T-helper 2 cell treated with Interferon-gamma antibody and Interleukin-4, amounts not matched to agents 5 μg/mL and 100 μg/mL, for 36 hours (primary cell): ENCODE measurements around the gene STK38.
"Not testable (repeated sequence)": the region's sequence is repeated elsewhere in the genome, so short reads cannot be mapped to it uniquely, and the experiment has no call there.

ENCODE experiments used
- DNase-seq: peaks from one replicate; pipeline ENCODE4 v3.0.0; 2021; ENCODE audit warnings: low spot score
- H3K27ac Mint-ChIP-seq: one replicate; pipeline ENCODE4 v1.8.0; 2021; ENCODE audit warnings: mild to moderate bottlenecking, mixed read lengths
- H3K27me3 Mint-ChIP-seq: one replicate; pipeline ENCODE4 v1.8.0; 2021; ENCODE audit warnings: low read depth, mixed read lengths
- H3K36me3 Mint-ChIP-seq: one replicate; pipeline ENCODE4 v1.8.0; 2021; ENCODE audit warnings: low read depth, mixed read lengths
- H3K4me1 Mint-ChIP-seq: one replicate; pipeline ENCODE4 v1.8.0; 2021; ENCODE audit warnings: low read depth, mixed read lengths
- H3K4me3 Mint-ChIP-seq: one replicate; pipeline ENCODE4 v1.8.0; 2022; ENCODE audit warnings: mild to moderate bottlenecking, moderate library complexity, mixed read lengths
- H3K9me3 Mint-ChIP-seq: one replicate; pipeline ENCODE4 v1.8.0; 2021; ENCODE audit warnings: mixed read lengths

STK38 gene

GRCh38 chr6:36577301-36577700 lies 30.0 kb upstream of the STK38 start:
- DNase-seq, result no peak
- Mint-ChIP-seq H3K4me3 (no peak overlapping the region), H3K27me3 (no peaks in the 10 kb centered on the region), H3K9me3 (peaks cover 4% of the 10 kb centered on the region), H3K4me1 (peaks cover 2% of the 10 kb centered on the region), H3K27ac (no peak overlapping the region), H3K36me3 (no peaks in the 10 kb centered on the region)

DNA sequence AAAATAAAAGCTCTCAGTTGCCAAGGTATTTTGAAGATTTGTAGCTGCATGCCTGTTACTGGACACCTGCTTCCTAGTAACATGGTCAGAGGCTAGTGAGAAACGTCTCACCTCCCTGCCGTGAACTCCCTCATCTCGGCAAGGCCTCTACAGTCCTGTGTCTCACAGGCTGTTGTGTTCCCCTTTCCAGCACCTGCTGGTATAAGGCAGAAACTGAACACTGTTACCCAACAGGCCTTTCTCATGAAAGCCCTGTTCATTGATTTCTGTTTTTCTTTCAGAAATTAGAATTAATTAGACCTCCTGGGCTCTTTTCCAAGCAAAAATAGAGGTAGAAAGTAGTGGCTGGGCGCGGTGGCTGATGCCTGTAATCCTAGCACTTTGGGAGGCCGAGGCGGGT lies 29.3 kb upstream of the STK38 start:
- Mint-ChIP-seq H3K27ac (no peak overlapping the region), H3K36me3 (no peaks in the 10 kb centered on the region), H3K9me3 (peaks cover 4% of the 10 kb centered on the region), H3K4me3 (no peak overlapping the region), H3K4me1 (peaks cover 2% of the 10 kb centered on the region), H3K27me3 (no peaks in the 10 kb centered on the region)
- no peak for DNase-seq

DNA sequence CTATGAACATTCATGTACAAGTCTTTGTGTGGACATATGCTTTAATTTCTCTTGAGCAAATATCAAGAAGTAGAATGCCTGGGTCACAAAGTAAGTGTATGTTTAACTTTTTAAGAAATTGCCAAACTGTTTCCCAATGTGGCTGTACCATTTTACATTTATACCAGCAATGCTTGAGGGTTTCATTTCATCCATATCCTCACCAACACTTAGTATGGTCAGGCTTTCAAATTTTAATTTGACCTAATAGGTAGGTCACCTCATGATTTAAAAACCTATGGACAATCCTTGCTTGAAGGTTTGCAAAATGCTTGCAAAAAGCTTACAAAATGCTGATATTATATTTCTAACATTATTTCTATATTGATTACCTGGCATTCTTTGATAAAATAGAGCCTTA lies 27.4 kb upstream of the STK38 start:
- peaks cover 4% of the 10 kb centered on the region for H3K9me3 Mint-ChIP-seq
- H3K4me1 Mint-ChIP-seq, result peaks cover under 1% of the 10 kb centered on the region
- H3K27ac Mint-ChIP-seq, result no peak overlapping the region
- H3K36me3 Mint-ChIP-seq, result no peaks in the 10 kb centered on the region
- H3K4me3 Mint-ChIP-seq, result no peak overlapping the region
- no peaks in the 10 kb centered on the region for H3K27me3 Mint-ChIP-seq
- no peak for DNase-seq

GRCh38 chr6:36572353-36573311 lies 25.4 kb upstream of the STK38 start:
- not testable (repeated sequence) for H3K27ac Mint-ChIP-seq, DNase-seq, H3K4me1 Mint-ChIP-seq, H3K36me3 Mint-ChIP-seq, H3K27me3 Mint-ChIP-seq, H3K4me3 Mint-ChIP-seq, H3K9me3 Mint-ChIP-seq

DNA sequence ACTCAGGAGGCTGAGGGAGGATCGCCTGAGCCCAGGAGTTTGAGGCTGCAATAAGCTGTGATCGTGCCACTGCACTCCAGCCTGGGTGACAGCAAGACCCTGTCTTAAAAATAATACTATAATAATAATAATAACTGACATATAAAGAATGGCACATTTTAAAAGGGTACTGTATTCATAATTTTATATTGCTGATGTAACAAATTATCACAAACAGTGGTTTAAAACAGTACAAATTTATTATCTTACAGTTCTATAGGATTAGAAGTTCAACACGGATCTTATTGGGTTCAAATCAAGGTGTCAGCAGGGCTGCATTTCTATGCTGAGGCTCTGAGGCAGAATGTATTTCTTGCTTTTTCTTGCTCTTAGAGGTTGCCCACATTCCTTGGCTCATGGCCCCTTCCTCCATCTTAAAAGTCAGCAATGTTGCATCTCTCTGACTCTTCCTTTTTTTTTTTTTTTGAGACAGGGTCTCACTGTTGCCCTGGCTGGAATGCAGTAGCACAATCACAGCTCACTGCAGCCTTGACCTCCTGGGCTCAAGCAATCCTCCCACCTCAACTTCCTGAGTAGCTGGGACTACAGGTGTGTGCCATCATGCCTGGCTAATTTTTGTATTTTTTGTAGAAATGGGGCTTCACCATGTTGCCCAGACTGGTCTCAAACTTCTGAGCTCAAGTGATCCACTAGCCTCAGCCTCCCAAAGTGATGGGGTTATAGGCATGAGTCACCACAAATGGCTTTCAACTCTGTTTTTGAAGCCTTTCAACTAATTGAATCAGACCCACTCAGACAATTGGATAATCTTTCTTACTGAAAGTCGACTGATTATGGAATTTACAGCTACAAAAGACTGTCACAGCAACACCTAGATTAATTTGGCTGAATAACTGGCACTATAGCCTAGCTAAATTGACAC lies 24.1 kb upstream of the STK38 start:
- Mint-ChIP-seq H3K27me3 (no peaks in the 10 kb centered on the region), H3K9me3 (peaks cover 4% of the 10 kb centered on the region), H3K4me3 (no peak overlapping the region), H3K27ac (no peak overlapping the region), H3K36me3 (no peaks in the 10 kb centered on the region), H3K4me1 (no peaks in the 10 kb centered on the region)
- DNase-seq, result no peak

- Mint-ChIP-seq H3K9me3 (peaks cover 4% of the 10 kb centered on the region), H3K4me3 (no peak overlapping the region)
Measured at GRCh38 chr6:36570264-36570663, 23.0 kb upstream of the STK38 start.

GRCh38 chr6:36566418-36566905 lies 19.2 kb upstream of the STK38 start:
- Mint-ChIP-seq H3K9me3 (no peaks in the 10 kb centered on the region), H3K27me3 (peaks cover 11% of the 10 kb centered on the region), H3K36me3 (no peaks in the 10 kb centered on the region), H3K27ac (no peak overlapping the region), H3K4me3 (no peak overlapping the region), H3K4me1 (no peaks in the 10 kb centered on the region)
- no peak for DNase-seq

More at GRCh38 chr6:36570264-36570663, 23.0 kb upstream of the STK38 start:
- Mint-ChIP-seq H3K27me3 (no peaks in the 10 kb centered on the region), H3K27ac (no peak overlapping the region), H3K36me3 (no peaks in the 10 kb centered on the region), H3K4me1 (no peaks in the 10 kb centered on the region)
- DNase-seq, result no peak

DNA sequence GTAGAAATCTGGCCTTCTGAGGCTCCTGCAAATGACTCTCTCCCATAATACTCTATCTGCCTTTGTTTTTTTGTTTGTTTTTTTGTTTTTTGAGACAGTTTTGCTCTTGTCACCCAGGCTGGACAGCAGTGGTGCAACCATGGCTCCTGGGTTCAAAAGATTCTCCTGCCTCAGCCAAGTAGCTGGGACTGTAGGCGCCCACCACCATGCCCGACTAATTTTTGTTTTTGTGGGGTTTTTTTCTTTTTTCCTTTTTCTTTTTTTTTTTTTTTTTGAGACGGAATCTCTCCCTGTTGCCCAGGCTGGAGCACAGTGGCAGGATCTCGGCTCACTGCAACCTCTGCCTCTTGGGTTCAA lies 16.6 kb upstream of the STK38 start:
- peaks cover 21% of the 10 kb centered on the region for H3K27me3 Mint-ChIP-seq
- no peak for DNase-seq
- H3K36me3 Mint-ChIP-seq, result no peaks in the 10 kb centered on the region
- no peak overlapping the region for H3K27ac Mint-ChIP-seq
- peaks cover 1% of the 10 kb centered on the region for H3K4me1 Mint-ChIP-seq
- no peak overlapping the region for H3K4me3 Mint-ChIP-seq
- H3K9me3 Mint-ChIP-seq, result no peaks in the 10 kb centered on the region

- Mint-ChIP-seq H3K9me3 (no peaks in the 10 kb centered on the region), H3K4me3 (no peak overlapping the region), H3K27me3 (peaks cover 21% of the 10 kb centered on the region), H3K4me1 (peaks cover 1% of the 10 kb centered on the region), H3K27ac (no peak overlapping the region), H3K36me3 (no peaks in the 10 kb centered on the region)
- DNase-seq, result no peak
Measured at GRCh38 chr6:36563237-36563927, 16.1 kb upstream of the STK38 start.

DNA sequence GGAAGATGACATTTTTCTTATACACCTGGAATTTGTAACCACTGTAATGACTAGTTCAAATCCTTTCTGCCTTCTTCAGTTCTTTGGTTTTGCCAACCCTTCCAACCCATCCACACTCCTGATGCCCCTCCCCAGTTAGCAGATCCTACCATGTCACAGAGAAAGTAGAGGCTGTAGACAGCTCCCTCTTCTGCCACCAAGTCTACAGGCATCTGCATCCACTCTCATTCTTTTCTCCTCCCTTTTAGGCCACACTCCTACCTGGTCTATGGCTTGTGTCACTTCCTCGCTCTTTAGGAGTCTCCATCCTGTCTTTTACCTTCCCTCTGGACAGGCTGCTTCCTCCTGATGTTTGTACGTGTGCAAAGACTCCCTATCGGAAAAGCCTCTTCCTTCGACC lies 13.5 kb upstream of the STK38 start:
- Mint-ChIP-seq H3K4me3 (no peak overlapping the region), H3K36me3 (no peaks in the 10 kb centered on the region), H3K9me3 (no peaks in the 10 kb centered on the region), H3K4me1 (peaks cover 1% of the 10 kb centered on the region), H3K27ac (no peak overlapping the region), H3K27me3 (peaks cover 27% of the 10 kb centered on the region)
- no peak for DNase-seq

- Mint-ChIP-seq H3K36me3 (no peaks in the 10 kb centered on the region), H3K4me1 (peaks cover 1% of the 10 kb centered on the region), H3K27me3 (peaks cover 31% of the 10 kb centered on the region), H3K27ac (no peak overlapping the region), H3K4me3 (no peak overlapping the region), H3K9me3 (no peaks in the 10 kb centered on the region)
- no peak for DNase-seq
Measured at GRCh38 chr6:36559011-36559793, 11.9 kb upstream of the STK38 start.

GRCh38 chr6:36556281-36556680 lies 9.0 kb upstream of the STK38 start:
- no peak for DNase-seq
- Mint-ChIP-seq H3K9me3 (no peaks in the 10 kb centered on the region), H3K27me3 (peaks cover 20% of the 10 kb centered on the region), H3K36me3 (no peaks in the 10 kb centered on the region), H3K4me1 (peaks cover 1% of the 10 kb centered on the region), H3K4me3 (no peak overlapping the region), H3K27ac (no peak overlapping the region)

DNA sequence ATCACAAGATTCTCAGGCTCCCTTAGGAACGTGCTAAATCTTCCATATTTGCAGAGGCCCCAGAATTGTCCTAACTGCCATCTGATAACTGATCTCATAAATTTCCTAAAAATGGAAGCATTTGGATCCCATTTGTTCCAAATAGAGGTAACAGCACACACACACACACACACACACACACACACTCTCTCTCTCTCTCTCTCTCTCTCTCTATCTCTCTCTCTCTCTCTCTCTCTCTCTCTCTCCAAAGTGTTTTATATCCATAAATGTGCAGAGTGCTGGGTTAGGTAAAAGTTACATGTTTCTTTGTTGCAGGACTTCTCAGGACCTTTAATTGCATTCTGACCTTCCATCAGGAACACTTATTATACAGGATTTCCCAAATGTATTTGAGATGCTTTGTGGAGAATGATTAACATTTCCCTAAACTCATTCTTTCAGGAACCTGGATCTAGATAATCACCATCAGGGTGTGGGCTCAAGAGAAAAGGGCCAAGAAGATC lies 8.5 kb upstream of the STK38 start:
- Mint-ChIP-seq H3K27me3 (peaks cover 18% of the 10 kb centered on the region), H3K4me3 (no peak overlapping the region), H3K9me3 (no peaks in the 10 kb centered on the region), H3K36me3 (no peaks in the 10 kb centered on the region), H3K27ac (no peak overlapping the region), H3K4me1 (peaks cover 1% of the 10 kb centered on the region)
- no peak for DNase-seq
